ENCODE results near the gene JMJD4. TPM values are rescaled to one million over a fixed set of nuclear protein-coding genes. Genes with fewer than 3 reads are reported as not detected.

The JMJD4 gene
- total RNA-seq, 1 donor from 2014 or later: 28.3 TPM

DNA sequence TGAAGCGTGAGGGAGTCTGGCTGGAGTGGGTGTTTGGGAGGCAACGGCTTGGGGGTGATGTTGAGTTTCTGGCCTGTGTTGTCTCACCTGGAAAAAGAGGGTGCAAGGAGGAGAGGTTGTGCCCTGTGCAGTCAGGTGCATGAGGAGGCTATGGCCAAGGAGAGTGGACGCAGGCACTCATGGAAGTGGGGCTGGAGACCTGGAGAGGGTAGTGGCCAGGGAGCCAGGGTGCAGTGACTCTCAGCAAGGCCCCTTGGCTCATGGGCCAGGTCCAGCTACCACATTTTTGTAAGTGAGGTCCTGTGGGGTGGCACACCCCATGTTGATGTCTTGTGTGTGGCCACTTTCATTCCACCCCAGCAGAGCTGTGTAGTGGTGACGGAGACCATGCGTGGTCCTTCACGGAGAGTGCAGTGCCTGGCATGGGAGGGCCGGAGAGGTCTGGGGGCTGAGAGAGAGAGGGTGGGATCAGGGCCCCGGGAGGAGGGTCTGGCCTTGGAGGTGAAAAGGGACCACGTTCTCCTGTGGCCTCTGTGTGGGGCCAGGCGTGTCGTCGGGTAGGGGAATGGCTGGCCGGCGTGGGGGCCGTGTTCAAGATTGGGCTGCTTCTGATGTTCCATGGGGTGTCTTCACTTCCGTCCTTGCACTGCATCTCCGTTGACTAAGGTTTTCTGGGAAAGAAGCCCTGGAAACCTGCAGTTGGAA lies 6.2 kb upstream of the JMJD4 start:
- H3K4me1 Mint-ChIP-seq: peaks cover 6% of the 10 kb centered on the region
- no peaks in the 10 kb centered on the region for H3K36me3 Mint-ChIP-seq (ENCODE audit: low read depth)
- TF ChIP-seq CTCF (conservative IDR thresholded peaks at IDR 0.05): no peak
- DNase-seq (ENCODE audit: low read depth, low spot score): no peak
- peak overlapping the region; percentile 89 for H3K27ac Mint-ChIP-seq (ENCODE audit: unreplicated experiment)
- H3K9me3 Mint-ChIP-seq: no peaks in the 10 kb centered on the region
- H3K27me3 Mint-ChIP-seq (ENCODE audit: low read depth): no peaks in the 10 kb centered on the region
- H3K4me3 Mint-ChIP-seq: no peak overlapping the region

GRCh38 chr1:227740401-227740960 lies 5.4 kb upstream of the JMJD4 start:
- Mint-ChIP-seq H3K27me3 (ENCODE audit: low read depth) (no peaks in the 10 kb centered on the region), H3K27ac (ENCODE audit: unreplicated experiment) (peak overlapping the region; percentile 89), H3K9me3 (no peaks in the 10 kb centered on the region), H3K4me3 (peak overlapping the region; percentile 75), H3K36me3 (ENCODE audit: low read depth) (no peaks in the 10 kb centered on the region), H3K4me1 (peaks cover 9% of the 10 kb centered on the region)
- no peak for DNase-seq (ENCODE audit: low read depth, low spot score)
- TF ChIP-seq CTCF (conservative IDR thresholded peaks at IDR 0.05): no peak

GRCh38 chr1:227739636-227740035 lies 4.5 kb upstream of the JMJD4 start:
- Mint-ChIP-seq H3K36me3 (ENCODE audit: low read depth) (no peaks in the 10 kb centered on the region), H3K27ac (ENCODE audit: unreplicated experiment) (peak overlapping the region; percentile 27), H3K27me3 (ENCODE audit: low read depth) (no peaks in the 10 kb centered on the region), H3K4me1 (peaks cover 9% of the 10 kb centered on the region), H3K4me3 (no peak overlapping the region), H3K9me3 (no peaks in the 10 kb centered on the region)
- TF ChIP-seq CTCF (conservative IDR thresholded peaks at IDR 0.05): no peak
- no peak for DNase-seq (ENCODE audit: low read depth, low spot score)

DNA sequence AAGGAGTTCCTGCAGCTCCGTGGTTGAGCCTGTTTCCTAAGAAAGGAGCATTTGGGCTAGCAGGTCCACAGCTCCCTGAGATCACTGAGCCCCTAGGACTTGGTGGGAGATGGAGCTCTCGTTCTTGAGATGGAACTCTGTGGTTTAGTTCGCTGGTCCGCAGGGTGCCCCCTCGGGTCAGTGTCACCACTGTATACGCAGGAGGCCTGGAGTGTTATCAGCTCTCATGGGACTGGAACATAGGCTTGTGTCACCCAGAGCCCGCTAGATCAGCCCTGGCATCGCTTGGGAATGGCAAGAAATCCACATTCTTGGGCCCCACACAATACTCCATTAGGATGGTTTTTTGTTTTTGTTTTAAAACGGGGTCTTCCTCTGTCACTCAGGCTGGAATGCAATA lies 3.7 kb upstream of the JMJD4 start:
- H3K27me3 Mint-ChIP-seq (ENCODE audit: low read depth): no peaks in the 10 kb centered on the region
- no peaks in the 10 kb centered on the region for H3K36me3 Mint-ChIP-seq (ENCODE audit: low read depth)
- no peak for TF ChIP-seq CTCF (conservative IDR thresholded peaks at IDR 0.05)

GRCh38 chr1:227736814-227737432 lies 1.8 kb upstream of the JMJD4 start:
- H3K27ac Mint-ChIP-seq (ENCODE audit: unreplicated experiment): no peak overlapping the region
- no peaks in the 10 kb centered on the region for H3K27me3 Mint-ChIP-seq (ENCODE audit: low read depth)
- H3K9me3 Mint-ChIP-seq: no peaks in the 10 kb centered on the region
- DNase-seq (ENCODE audit: low read depth, low spot score): no peak
- peaks cover 19% of the 10 kb centered on the region for H3K4me1 Mint-ChIP-seq
- no peaks in the 10 kb centered on the region for H3K36me3 Mint-ChIP-seq (ENCODE audit: low read depth)
- peak overlapping the region; percentile 91 for H3K4me3 Mint-ChIP-seq
- TF ChIP-seq CTCF (conservative IDR thresholded peaks at IDR 0.05): no peak

More for the DNA sequence above, 3.7 kb upstream of the JMJD4 start:
- no peak for DNase-seq (ENCODE audit: low read depth, low spot score)
- peak overlapping the region; percentile 73 for H3K4me3 Mint-ChIP-seq
- peaks cover 16% of the 10 kb centered on the region for H3K4me1 Mint-ChIP-seq
- H3K9me3 Mint-ChIP-seq: no peaks in the 10 kb centered on the region
- H3K27ac Mint-ChIP-seq (ENCODE audit: unreplicated experiment): no peak overlapping the region
